LoVo (cell line): ENCODE measurements around the gene NUP107.

Experiments
- DNase-seq: peaks from one replicate; pipeline ENCODE4 v3.0.0-alpha.2; 2016; ENCODE audit warnings: low spot score

The NUP107 gene

GRCh38 chr12:68775121-68775630 is 88.4 kb downstream of the NUP107 start:
- DNase-seq: no peak

GRCh38 chr12:68776976-68777610 is 90.3 kb downstream of the NUP107 start:
- no peak for DNase-seq

GRCh38 chr12:68779280-68779679 is 92.5 kb downstream of the NUP107 start:
- no peak for DNase-seq

- no peak for DNase-seq
Observed at GRCh38 chr12:68780731-68781130, 94.0 kb downstream of the NUP107 start.

GRCh38 chr12:68781728-68782127 is 95.0 kb downstream of the NUP107 start:
- no peak for DNase-seq

GRCh38 chr12:68784015-68784414 is 97.2 kb downstream of the NUP107 start:
- DNase-seq: no peak

GRCh38 chr12:68785358-68785757 is 98.6 kb downstream of the NUP107 start:
- DNase-seq: no peak

GRCh38 chr12:68785823-68786222 is 99.0 kb downstream of the NUP107 start:
- DNase-seq: no peak

GRCh38 chr12:68786929-68787328 is 100.2 kb downstream of the NUP107 start:
- DNase-seq: peak; percentile 38

GRCh38 chr12:68788554-68789143 is 101.9 kb downstream of the NUP107 start:
- no peak for DNase-seq

- peak; percentile 51 for DNase-seq
Observed at GRCh38 chr12:68789144-68789878, 102.5 kb downstream of the NUP107 start.

GRCh38 chr12:68790081-68790951 is 103.5 kb downstream of the NUP107 start:
- no peak for DNase-seq

GRCh38 chr12:68790952-68791234 is 104.1 kb downstream of the NUP107 start:
- DNase-seq: no peak

- DNase-seq: no peak
Observed at GRCh38 chr12:68791897-68792481, 105.2 kb downstream of the NUP107 start.

GRCh38 chr12:68792952-68793351 is 106.2 kb downstream of the NUP107 start:
- DNase-seq: peak; percentile 38

- DNase-seq: no peak
Observed at GRCh38 chr12:68793436-68793835, 106.7 kb downstream of the NUP107 start.

- no peak for DNase-seq
Observed at GRCh38 chr12:68793975-68794652, 107.3 kb downstream of the NUP107 start.

- no peak for DNase-seq
Observed at GRCh38 chr12:68794653-68795251, 108.0 kb downstream of the NUP107 start.
